Effector CD4-positive, alpha-beta T cell (primary cell): ENCODE results near the gene MADCAM1.

ENCODE experiments used
- DNase-seq: peaks from one replicate; pipeline ENCODE4 v3.0.0-alpha.2; 2020

MADCAM1 gene

DNA sequence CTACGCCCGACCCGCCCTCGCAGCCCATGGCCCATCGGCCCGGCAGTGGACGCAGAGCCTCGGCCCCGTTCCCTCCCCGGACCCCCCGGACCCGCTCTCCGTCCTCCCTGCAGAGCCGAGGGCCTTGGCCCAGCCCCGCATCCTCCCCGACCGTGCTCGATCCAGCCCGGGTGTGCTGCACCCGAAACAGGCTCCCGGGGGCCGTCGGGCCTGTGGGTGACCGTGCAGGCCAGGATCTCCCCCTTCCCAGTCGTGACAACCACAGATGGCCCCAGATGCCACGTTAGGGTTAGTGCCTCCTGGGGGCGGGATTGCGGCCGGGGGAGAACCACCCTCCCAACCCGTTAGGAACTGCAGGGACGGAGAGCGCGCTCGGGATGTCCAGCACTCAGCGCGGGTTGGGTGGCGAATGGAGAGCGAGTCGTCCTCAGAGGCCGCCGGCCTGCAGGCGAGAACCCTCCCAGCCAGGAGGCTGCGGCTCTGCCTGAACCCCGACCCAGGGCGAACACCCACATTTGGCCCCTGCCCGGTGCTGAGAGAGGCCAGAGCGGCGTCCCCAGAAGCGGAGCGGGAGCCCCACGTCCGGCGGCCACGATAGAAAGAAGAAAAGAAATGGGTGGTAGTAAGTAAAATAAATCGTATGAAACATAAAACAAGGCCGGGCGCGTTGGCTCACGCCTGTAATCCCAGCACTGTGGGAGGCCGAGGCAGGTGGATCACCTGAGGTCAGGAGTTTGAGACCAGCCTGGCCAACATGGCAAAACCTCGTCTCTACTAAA is 6.7 kb upstream of the MADCAM1 start:
- DNase-seq = no peak

DNA sequence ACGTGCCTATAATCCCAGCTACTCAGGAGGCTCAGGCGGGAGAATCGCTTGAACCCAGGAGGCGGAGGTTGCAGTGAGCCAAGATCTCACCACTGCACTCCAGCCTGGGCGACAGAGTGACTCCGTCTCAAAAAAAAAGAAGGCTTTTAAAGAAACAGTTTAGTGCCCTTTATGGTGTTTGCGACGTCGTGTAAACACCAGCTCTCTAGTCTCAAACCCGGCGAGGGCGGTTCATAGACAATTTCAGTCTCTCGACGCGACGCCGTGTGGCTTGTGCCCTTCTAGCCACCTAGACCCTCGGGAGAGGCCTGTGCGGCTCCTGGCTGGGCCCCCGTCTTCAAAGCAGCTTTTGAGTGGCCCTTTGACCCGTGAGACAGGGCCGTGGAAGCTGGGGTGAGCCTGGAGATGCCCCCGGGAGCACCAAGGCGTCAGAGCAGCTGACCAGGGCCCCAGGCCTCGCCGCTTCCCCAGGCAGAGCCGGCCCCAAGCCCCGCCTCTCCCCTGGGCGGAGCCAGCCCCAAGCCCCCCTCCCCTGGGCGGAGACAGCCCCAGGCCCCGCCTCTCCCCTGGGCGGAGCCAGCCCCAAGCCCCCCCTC is 5.0 kb upstream of the MADCAM1 start:
- DNase-seq = no peak

DNA sequence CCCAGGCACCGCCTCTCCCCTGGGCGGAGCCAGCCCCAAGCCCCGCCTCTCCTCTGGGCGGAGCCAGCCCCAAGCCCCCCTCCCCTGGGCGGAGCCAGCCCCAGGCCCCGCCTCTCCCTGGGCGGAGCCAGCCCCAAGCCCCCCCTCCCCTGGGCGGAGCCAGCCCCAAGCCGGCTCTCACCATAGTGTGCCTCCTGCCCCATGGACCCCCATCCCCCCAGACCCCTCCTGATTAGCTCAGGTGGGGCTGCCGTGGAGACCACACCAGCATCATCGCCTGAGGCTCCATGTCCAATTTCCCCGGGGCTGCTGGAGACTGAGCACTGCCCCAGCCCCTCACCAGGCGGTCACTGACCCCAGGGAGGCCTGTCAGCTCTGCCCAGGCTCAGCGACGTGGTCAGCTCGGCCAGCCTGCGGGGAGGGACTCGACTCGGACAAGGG is 4.2 kb upstream of the MADCAM1 start:
- DNase-seq = peak; percentile 51

DNA sequence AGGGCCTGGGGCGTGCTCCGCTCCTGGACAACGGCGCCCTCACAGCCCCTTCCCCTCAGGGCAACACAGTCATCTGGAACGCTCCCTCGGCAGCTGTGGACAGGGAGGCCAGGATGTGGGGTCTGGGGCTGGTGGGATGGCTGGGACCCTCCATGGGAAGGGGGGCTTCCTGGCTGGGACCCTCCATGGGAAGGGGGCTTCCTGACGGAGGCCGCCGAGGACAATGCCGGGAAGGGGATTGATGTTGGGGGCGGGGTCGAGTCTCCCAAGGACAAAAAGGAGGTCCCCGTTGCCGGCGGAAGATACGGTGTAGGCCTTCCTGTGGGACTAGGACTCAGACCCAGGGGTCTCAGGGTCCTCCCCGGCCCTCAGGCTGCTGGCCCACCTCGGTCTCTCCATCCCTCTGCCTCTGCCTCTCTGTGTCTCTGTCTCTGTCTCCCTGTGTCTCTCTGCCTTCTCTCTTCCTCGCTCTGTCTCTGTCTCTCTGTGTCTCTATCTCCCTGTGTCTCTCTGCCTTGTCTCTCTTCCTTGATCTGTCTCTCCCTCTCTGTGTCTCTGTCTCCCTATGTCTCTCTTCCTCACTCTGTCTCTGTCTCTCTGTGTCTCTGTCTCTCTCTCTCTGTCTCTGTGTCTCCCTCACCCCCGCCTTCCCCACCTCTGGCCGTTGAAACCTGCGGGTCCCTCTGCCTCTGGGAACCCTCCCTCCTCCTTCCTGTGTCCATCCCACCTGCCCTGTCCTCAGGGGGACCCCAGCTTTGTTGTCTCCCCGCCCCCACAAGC is 2.7 kb upstream of the MADCAM1 start:
- DNase-seq = no peak

DNA sequence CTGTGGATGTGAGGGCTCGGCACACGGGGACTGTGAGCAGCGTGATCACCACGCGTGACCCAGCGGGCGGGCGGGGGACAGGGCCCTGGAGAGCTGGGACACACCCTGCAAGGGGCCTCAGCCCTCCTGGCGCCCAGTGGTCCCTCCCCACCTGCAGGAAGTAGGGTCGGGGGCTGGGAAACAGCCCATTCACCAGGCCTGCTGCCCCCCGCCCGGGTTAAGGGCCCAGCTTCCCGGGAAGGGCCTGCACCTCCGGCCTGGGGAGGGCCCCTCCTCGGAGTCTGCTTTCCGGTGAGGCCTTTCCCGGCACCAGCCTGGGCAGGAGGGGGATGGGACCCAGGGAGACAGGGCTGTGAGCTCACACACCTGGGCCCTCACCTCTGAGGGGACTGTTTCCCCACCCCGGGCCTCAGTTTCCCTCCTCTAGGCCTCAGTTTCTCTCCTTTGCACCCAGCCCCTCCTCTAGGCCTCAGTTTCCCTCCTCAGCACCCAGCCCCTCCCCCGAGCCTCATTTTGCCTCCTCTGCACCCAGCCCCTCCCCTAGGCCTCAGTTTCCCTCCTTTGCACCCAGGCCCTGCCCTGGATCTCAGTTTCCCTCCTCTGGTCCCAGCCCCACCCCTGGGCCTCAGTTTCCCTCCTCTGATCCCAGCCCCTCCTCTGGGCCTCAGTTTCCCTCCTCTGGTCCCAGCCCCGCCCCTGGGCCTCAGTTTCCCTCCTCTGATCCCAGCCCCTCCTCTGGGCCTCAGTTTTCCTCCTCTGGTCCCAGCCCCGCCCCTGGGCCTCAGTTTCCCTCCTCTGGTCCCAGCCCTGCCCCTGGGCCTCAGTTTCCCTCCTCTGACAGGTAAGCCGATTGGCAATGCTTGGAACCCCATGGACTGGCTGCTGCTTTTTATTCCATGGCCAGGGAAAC is 1.9 kb upstream of the MADCAM1 start:
- DNase-seq = no peak

DNA sequence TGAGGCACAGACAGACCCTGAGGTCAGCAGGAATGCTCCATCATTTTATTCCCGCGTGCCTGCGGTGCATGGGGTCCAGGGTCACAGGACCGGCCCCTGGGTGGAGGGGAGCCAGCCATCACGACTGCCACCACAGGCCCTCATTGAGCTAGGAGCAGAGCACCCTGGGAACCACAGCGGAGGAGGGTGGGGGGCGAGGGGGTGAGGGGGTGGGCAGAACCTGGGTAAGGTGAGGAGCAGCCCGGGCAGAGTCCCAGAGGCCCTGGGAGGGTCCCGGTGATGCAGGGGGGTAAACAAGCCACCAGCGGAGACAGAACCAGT is 1.2 kb upstream of the MADCAM1 start:
- DNase-seq = no peak

DNA sequence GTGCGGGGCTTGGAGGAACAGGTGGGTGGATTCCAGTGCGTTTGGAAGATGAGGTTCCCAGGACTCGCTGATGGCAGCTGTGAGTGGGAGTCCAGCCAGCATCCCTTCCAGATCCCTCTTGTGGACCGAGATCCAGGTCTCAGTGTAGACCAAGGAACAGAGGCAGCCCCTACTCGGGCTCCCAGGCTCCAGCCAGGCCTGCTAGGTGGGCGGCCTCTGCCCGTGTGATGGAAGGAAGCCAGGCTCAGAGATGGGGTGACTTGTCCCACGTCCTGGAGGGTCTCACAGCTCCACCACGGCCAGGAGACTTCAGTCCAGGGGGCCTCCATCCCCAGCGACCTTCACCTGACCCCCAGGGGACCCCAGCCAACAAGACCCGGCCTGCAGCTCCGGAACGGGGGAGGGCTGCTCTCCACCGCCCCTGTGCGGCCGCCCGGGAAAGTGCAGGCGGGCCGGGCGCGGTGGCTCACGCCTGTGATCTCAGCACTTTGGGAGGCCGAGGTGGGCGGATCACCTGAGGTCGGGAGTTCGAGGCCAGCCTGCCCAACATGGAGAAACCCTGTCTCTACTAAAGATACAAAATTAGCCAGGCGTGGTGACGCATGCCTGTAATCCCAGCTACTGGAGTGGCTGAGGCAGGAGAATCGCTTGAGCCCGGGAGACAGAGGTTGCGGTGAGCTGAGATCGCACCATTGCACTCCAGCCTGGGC is 729 bp upstream of the MADCAM1 start:
- no peak for DNase-seq

DNA sequence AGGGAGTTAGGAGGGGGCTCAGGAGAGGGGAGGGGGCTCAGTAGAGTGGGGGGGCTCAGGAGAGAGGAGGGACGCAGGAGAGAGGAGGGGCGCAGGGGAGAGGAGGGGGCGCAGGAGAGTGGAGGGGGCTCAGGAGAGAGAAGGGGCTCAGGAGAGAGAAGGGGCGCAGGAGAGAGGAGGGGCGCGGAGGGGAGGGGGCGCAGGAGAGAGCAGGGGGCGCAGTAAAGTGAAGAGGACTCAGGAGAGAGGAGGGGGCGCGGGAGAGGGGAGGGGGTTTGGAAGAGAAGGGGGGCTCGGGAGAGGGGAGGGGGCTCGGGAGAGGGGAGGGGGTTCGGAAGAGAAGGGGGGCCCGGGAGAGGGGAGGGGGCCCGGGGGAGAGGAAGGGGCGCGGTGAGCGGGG is 700 bp downstream of the MADCAM1 start:
- DNase-seq = no peak

DNA sequence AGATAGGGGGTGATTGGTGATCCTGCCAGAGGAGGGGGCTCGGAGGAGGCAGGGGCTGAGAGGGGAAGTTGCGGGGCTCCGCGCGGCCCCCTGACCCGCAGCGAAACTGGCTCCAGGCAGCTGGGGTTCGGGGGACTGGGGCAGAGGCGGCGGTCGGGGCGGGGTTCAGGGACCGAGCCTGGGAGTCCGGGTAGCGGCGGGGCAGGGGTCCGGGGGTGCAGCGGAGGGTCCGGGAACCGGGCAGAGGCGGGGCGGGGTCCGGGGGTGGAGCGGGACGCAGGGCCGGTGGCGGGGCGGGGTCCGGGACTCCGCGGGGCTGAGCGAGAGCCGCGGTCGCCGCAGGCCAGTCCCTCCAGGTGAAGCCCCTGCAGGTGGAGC is 1.2 kb downstream of the MADCAM1 start:
- DNase-seq = no peak

DNA sequence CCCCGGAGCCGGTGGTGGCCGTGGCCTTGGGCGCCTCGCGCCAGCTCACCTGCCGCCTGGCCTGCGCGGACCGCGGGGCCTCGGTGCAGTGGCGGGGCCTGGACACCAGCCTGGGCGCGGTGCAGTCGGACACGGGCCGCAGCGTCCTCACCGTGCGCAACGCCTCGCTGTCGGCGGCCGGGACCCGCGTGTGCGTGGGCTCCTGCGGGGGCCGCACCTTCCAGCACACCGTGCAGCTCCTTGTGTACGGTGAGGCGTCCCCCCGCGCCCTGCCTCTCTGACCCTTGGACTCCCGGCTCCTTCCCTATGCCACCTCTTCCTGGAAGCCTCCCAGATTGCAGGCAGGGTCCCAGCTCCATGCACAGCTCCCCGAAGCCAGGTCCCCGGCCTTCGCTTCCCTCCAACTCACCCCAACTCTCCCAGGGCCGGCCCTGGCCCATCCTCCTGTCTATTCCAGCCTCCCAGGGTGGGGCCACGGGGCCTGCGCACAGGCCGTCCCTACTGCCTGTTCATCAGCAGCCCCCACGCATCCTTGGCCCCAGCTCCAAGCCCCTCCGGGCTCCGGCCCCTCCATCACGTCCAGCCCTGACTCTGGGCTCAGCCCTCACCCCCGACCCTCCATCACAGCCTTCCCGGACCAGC is 1.7 kb downstream of the MADCAM1 start:
- no peak for DNase-seq

DNA sequence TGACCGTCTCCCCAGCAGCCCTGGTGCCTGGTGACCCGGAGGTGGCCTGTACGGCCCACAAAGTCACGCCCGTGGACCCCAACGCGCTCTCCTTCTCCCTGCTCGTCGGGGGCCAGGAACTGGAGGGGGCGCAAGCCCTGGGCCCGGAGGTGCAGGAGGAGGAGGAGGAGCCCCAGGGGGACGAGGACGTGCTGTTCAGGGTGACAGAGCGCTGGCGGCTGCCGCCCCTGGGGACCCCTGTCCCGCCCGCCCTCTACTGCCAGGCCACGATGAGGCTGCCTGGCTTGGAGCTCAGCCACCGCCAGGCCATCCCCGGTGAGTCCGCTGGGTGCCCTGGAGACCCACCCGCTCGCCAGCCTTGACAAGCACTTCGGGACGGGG is 2.2 kb downstream of the MADCAM1 start:
- DNase-seq = no peak

DNA sequence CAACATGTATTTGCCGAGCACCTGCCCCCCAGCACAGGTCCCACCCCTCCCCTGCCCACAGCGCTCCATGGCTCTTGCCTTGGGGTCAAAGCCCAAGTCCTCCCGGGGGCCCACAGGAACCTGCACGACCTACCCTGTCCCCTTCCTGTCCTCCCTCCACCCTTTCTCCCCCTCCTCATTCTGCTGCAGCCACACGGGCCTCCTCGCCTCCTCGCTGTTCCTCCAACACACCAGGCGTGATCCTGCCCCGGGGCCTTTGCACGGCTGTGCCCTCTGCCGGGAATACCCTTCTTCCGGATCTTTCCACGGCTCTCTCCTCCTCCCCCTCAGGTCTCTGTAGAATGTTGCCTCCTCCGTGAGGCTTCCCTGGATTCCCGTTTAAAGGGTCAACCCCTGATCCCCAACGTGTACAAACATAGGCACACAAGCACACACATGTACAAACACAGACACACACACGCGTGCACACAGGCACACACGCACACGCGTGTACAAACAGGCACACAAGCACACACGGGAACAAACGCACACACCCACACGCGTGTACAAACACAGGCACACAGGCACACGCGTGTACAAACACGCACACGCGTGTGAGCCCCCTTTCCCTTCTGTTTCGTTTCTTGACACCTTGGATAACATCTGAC is 2.8 kb downstream of the MADCAM1 start:
- no peak for DNase-seq

DNA sequence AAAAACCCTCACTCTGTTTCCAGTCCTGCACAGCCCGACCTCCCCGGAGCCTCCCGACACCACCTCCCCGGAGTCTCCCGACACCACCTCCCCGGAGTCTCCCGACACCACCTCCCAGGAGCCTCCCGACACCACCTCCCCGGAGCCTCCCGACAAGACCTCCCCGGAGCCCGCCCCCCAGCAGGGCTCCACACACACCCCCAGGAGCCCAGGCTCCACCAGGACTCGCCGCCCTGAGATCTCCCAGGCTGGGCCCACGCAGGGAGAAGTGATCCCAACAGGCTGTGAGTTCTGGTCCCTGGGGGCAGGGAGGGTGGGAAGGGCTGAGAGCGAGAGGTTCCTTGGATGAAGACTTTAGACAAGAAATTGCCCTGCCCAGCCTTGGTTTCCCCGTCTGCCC is 5.4 kb downstream of the MADCAM1 start:
- no peak for DNase-seq

DNA sequence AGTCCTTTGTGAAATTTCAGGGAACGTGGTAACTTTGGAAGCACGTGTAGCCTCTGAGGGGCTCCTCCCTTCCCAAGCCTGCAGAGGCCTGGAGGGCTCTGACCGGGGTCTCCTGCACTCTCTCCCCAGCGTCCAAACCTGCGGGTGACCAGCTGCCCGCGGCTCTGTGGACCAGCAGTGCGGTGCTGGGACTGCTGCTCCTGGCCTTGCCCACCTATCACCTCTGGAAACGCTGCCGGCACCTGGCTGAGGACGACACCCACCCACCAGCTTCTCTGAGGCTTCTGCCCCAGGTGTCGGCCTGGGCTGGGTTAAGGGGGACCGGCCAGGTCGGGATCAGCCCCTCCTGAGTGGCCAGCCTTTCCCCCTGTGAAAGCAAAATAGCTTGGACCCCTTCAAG is 8.3 kb downstream of the MADCAM1 start:
- DNase-seq = no peak

DNA sequence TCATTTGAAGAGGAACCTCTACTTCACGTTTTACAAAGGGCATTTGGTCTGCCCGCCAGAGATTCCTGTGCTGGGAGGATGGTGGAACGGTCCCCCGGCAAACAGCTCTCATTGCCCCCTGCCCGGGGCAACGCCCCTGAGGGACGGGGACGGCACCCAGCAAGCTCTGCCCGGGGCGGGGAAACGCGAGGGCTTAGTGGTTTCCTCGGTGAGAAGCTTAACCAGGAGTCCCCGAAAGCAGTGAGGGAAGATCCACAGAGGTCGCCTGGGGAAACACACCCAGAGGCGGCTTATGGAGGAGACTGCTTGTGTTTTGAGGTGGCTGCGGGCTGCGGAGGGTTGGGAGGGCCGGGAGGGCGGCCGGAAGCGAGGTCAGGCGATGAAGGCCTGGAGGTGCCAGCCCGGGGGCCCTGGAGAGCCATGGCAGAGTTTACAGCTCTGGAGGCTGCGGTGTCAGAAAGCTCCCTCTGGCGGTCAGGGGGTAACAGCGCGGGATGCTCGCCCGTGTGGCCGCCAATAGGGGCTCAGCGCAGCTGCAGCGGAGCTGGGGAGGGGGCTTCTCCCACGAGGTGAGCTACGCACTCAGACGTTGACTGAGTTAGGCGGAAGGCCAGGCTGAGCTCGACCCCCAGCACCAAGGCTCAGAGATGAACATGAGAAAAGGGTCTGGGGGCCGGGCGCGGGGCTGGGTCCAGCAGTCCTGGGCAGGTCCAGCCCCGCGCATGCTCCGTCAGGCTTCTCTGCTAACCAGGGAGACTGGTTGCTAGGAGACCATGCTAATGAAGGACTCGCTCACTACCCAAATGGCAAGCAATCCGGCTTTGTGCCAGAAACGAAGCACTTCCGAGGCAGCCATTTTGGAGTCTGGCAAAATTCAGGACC is 10.4 kb downstream of the MADCAM1 start:
- peak; percentile 93 for DNase-seq

DNA sequence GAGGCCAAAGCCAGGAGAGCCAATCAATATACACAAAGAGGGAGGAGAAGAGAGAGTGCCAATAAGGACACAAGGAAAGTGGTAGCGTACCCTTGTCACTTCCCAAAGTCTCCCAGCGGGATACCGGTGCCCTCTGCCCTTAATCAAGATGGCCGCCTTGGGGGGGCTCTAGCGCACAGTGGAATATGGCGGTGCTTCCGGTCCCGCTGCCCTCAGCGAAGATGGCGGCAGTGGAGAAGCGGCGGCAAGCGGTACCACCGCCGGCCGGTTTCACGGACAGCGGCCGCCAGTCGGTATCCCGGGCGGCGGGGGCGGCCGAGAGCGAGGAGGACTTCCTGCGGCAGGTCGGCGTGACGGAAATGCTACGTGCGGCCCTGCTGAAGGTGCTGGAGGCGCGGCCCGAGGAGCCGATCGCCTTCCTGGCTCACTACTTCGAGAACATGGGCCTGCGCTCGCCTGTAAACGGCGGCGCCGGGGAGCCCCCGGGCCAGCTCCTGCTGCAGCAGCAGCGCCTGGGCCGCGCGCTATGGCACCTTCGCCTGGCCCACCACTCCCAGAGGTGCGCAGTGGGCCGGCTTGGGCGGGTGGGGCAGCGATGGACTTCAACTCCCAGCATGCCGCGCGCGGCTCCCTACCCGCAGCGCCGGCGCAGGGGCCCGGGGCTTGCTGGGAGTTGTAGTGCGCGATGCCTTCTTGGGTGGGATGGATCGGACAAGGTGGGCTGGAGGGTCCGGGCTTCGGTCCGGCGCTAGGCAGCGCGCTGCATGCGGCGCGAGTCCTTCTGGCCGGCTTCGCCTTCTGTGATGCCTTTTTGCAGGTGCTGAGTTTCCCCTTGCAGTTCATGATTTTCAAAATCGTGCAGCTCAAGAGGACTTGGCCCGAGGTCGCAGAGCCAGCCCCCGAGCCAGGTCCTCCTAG is 11.3 kb downstream of the MADCAM1 start, which contains the start of gene TPGS1:
TPGS1 (plus strand) TSS at position 212 of the 918 bp plus-strand sequence; CDS start at position 222, 10 bp downstream.
- DNase-seq = peak; percentile 67

DNA sequence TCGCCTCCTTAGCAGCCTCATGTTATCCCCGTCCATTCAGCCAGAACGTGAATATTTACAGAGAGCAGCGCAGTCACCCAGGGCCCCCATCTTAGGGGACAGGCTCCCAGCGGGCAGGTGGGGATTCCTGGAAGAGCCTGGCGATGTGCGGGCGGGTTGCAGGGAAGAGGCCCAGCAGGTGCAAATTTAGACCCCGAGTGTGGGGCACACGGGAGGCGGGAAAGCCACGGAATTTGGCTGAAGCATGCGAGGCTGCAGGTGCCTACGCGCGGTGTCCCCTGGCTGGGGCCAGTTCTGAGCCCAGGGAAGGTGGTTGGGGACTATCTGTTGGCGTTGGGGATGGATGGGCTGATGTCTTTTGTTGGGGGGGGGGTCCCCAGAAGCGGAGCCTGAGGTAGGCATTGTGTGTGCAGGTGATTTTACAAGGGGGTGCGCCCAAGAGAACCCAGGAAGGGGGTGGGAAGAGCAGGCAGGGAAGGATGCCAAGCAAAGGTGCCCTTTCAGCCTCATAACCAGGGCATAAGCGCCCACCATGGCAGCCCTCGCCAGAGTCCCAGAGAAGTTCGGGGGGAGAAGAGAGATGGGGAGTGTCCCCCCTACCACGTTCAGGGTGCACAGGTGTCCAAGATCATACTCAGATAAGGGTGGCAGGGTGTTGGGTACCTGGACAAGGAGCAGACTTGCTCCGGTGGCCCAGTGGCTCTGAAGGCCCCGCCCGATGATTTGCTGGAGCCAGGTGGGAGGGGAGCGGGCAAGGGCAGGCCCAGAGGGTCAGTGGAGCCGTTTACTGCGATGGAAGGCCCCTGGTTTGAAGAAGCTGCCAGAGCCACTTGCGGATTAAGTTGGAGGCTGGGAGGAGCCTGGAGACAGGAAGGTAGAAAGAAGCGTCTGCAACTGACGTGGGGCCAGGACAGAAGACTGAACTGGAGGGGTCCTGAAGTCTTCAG is 12.2 kb downstream of the MADCAM1 start:
- no peak for DNase-seq

DNA sequence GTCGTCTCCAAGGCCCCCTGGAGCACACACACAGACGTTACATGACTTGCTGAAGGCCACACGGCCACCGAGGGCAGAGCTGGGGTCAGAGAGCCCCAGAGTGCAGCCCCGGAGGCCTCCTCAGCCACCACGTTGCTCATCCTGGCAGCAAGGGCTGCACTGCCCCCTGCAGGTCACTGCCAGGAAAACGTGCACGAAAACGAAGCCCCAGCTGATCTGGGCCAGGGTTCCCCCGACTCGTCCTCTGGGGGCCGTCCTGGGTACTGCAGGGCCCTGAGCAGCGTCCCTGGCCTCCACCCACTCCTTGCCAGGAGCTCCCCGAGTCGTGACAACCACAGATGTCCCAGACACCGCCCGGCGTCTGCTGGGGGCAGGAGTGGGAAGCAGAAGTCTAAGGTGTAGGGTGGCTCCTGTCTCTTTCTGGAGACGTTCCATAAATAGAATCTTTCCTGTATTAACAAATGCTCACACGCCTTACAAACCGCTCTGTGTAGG is 14.4 kb downstream of the MADCAM1 start:
- DNase-seq = peak; percentile 87
